GM19351 (cell line): ENCODE data around the gene FERMT3.
A peak's percentile ranks its signal among the peaks of the same experiment; 100 is the strongest.

Experiments used
- ATAC-seq: cut with Tn5 transposase; IDR thresholded peaks from one replicate; pipeline ENCODE4 v1.9.1; 2021; ENCODE audit warnings: mild to moderate bottlenecking, moderate library complexity; ENCODE audit not compliant: unreplicated experiment

The FERMT3 gene

GRCh38 chr11:64219354-64219684, 12.8 kb downstream of the FERMT3 start:
- ATAC-seq, result no peak

GRCh38 chr11:64219755-64220154, 13.2 kb downstream of the FERMT3 start:
- no peak for ATAC-seq

- no peak for ATAC-seq
Observed at GRCh38 chr11:64220271-64220670, 13.8 kb downstream of the FERMT3 start.

- no peak for ATAC-seq
Observed at GRCh38 chr11:64220798-64221197, 14.3 kb downstream of the FERMT3 start.

- ATAC-seq, result no peak
Observed at GRCh38 chr11:64222651-64223000, 16.1 kb downstream of the FERMT3 start.

GRCh38 chr11:64223001-64223651, 16.6 kb downstream of the FERMT3 start:
- ATAC-seq, result no peak

- no peak for ATAC-seq
Observed at GRCh38 chr11:64224151-64224890, 17.8 kb downstream of the FERMT3 start.

GRCh38 chr11:64224891-64225607, 18.5 kb downstream of the FERMT3 start:
- ATAC-seq, result no peak

GRCh38 chr11:64225608-64226506, 19.3 kb downstream of the FERMT3 start, which contains the start of the genes NUDT22 and TRPT1:
Gene NUDT22, plus strand, starts transcription at chr11:64226274. Its CDS starts 379 bp downstream, at chr11:64226653.
Gene TRPT1, minus strand, starts transcription at chr11:64226186. Its CDS starts 326 bp downstream, at chr11:64225860.
- peak; percentile 53 for ATAC-seq

GRCh38 chr11:64226507-64227051, 20.1 kb downstream of the FERMT3 start:
- no peak for ATAC-seq

- no peak for ATAC-seq
Observed at GRCh38 chr11:64227405-64227956, 21.0 kb downstream of the FERMT3 start.

- no peak for ATAC-seq
Observed at GRCh38 chr11:64229090-64229743, 22.7 kb downstream of the FERMT3 start.

GRCh38 chr11:64229744-64230170, 23.2 kb downstream of the FERMT3 start:
- ATAC-seq, result no peak

GRCh38 chr11:64230171-64230984, 23.9 kb downstream of the FERMT3 start, which contains the start of gene DNAJC4:
Gene DNAJC4, plus strand, starts transcription at chr11:64230548. Its CDS starts 307 bp downstream, at chr11:64230855.
- peak; percentile 38 for ATAC-seq

- no peak for ATAC-seq
Observed at GRCh38 chr11:64230985-64231365, 24.5 kb downstream of the FERMT3 start.

GRCh38 chr11:64231546-64231945, 25.0 kb downstream of the FERMT3 start:
- ATAC-seq, result no peak

GRCh38 chr11:64232182-64232966, 25.9 kb downstream of the FERMT3 start:
- no peak for ATAC-seq

- ATAC-seq, result no peak
Observed at GRCh38 chr11:64232967-64233315, 26.4 kb downstream of the FERMT3 start.
